ENCODE measurements around the gene NUP210L. TPM values are rescaled to one million over a fixed set of nuclear protein-coding genes. Genes with fewer than 3 reads are reported as not detected.

NUP210L gene
- total and polyA plus RNA-seq, 9 of the 15 experiments (the other 6 are each of a cell fraction or from before 2014, with no cell fraction given) = 0.01 to 0.04 TPM; not detected in 7

DNA sequence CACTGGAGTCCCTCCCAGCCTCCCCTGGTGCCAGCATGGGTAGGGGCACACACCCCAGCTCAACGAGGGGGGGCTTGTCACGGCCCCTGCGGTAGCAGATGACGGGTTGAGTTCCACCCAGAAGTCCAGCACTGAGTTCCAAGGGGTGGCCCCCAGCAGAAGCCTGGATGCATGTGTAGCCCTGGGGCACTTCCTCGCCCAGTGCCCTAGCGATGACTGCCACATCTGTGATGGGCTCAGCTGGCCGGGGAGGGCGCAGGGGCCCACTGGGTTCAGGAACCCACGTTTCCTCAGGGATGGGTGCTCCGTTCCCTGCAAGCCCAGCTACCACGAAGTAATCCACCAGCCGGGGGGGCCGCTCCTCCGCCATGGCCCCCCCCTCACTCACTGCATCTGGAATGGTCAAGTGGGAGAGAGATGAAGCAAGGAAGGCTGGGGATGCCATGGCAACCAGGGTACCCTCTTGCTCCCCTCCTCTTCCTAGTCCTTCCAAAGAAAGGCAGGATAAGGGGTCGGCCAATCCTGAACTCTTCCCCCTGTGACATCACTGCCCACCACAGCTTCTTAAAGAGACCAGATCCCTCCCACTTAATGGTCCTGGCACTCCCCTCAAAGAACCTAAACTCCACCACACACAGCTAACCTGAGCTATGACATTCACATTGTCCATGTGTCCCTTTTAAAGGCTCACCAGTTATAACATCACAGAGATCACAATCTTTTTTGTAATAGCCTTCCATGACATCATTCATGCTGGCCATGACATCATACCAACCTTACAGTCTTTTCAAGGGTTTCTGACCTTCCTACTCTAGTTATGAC is 210.7 kb downstream of the NUP210L start:
- BruUV-seq (replicated peaks) = no TSS peak
- Histone ChIP-seq H3K9ac (ENCODE audit: insufficient read depth in 1 of 2, low read depth in 2 of 2, low read length in 2 of 2) (peak overlapping the region; percentile 38 to 88), H2AFZ (ENCODE audit: low read depth, low read length) (no peak overlapping the region), H3K27me3 (ENCODE audit: control insufficient read depth in 2 of 2, insufficient read depth in 2 of 2, low read length in 2 of 2) (no peaks in the 10 kb centered on the region), H3K9me1 (ENCODE audit: control insufficient read depth, insufficient read depth, low read length) (no peaks in the 10 kb centered on the region), H4K20me1 (replicated peaks; ENCODE audit: control insufficient read depth, insufficient read depth, low read length) (no peaks in the 10 kb centered on the region), H3K79me2 (ENCODE audit: control insufficient read depth, insufficient read depth, low read length) (peaks cover 29% of the 10 kb centered on the region), H3K4me3 (peak overlapping the region; percentile 99), H3K36me3 (ENCODE audit: control insufficient read depth, insufficient read depth, low read length) (peaks cover 74% of the 10 kb centered on the region), H3K27ac (ENCODE audit: extremely low read depth, low read depth, low read length) (peak overlapping the region; percentile 85), H3K4me2 (ENCODE audit: insufficient read depth, low read length) (peak overlapping the region; percentile 98), H3K9me3 (replicated peaks; ENCODE audit: control insufficient read depth, insufficient read depth, low read depth, low read length) (no peaks in the 10 kb centered on the region), H3K4me1 (replicated peaks in 1 of 2; ENCODE audit: control insufficient read depth in 2 of 2, insufficient read depth in 2 of 2, low read length in 2 of 2) (peaks cover 12 to 32% of the 10 kb centered on the region in 2 experiments; a peak in 4 of 5 replicates)
- DNase-seq (ENCODE audit: extremely low read depth in 1 of 4, low spot score in 3 of 4) (peak in 2 of 4 experiments; percentile 29 to 41), ATAC-seq (no peak), FAIRE-seq (no peak)
- ChIA-PET POLR2A (interaction anchor here (0.6 to 5.5 kb wide), 9 partner anchors 10 to 47 kb away, joined by 3 to 39 read pairs (median 6); partner anchors contain the start of genes CREB3L4, CRTC2, JTB and RPS27), CTCF (ENCODE audit: low intra/inter-chr PET ratio) (no interaction called here)
- intact Hi-C loops (cut with micrococcal nuclease) (no loop called here), in situ Hi-C loops (cut with MboI) (no loop called here)
- WGBS (ENCODE audit: insufficient coverage, low coverage, missing lambda C conversion rate) = 84% methylated on average over 12 of the region's 15 CpGs
- TF ChIP-seq, protein P1, sequence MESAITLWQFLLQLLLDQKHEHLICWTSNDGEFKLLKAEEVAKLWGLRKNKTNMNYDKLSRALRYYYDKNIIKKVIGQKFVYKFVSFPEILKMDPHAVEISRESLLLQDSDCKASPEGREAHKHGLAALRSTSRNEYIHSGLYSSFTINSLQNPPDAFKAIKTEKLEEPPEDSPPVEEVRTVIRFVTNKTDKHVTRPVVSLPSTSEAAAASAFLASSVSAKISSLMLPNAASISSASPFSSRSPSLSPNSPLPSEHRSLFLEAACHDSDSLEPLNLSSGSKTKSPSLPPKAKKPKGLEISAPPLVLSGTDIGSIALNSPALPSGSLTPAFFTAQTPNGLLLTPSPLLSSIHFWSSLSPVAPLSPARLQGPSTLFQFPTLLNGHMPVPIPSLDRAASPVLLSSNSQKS (CRISPR knock-in tag; IDR thresholded peaks at IDR 0.05) = no peak
- no peak for TF ChIP-seq JUND (IDR thresholded peaks at IDR 0.05; ENCODE audit: borderline replicate concordance, low read depth, low read length)
- TF ChIP-seq JUND (tag; IDR thresholded peaks at IDR 0.05; ENCODE audit: borderline replicate concordance, low read depth, low read length) = peak; percentile 35; the same call in 1 of the 3 replicates
- TF ChIP-seq, protein P2, sequence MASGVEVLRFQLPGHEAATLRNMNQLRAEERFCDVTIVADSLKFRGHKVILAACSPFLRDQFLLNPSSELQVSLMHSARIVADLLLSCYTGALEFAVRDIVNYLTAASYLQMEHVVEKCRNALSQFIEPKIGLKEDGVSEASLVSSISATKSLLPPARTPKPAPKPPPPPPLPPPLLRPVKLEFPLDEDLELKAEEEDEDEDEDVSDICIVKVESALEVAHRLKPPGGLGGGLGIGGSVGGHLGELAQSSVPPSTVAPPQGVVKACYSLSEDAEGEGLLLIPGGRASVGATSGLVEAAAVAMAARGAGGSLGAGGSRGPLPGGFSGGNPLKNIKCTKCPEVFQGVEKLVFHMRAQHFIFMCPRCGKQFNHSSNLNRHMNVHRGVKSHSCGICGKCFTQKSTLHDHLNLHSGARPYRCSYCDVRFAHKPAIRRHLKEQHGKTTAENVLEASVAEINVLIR (CRISPR knock-in tag; IDR thresholded peaks at IDR 0.05) = peak; percentile 58; the same call in 1 of the 2 replicates
- no peak for TF ChIP-seq ETV1 (tag; conservative IDR thresholded peaks at IDR 0.05; ENCODE audit: low read depth)
- 0 out of 2 replicates have a peak, but pooled peaks have one; percentile 9 for TF ChIP-seq POLR2AphosphoS5 (IDR thresholded peaks at IDR 0.05; ENCODE audit: control insufficient read depth, insufficient read depth, low read depth, low read length)
- no peak for TF ChIP-seq ZFP1 (CRISPR knock-in tag; IDR thresholded peaks at IDR 0.05)
- no peak for TF ChIP-seq ZNF778 (CRISPR knock-in tag; IDR thresholded peaks at IDR 0.05)
- TF ChIP-seq TARDBP (IDR thresholded peaks at IDR 0.05) = peak; percentile 42; the same call in 1 of the 2 replicates
- TF ChIP-seq PML (IDR thresholded peaks at IDR 0.05; ENCODE audit: low read length) = 0 out of 2 replicates have a peak, but pooled peaks have one; percentile 17
- peak; percentile 90 for TF ChIP-seq NCOA1 (IDR thresholded peaks at IDR 0.05; ENCODE audit: low read depth)
- no peak for TF ChIP-seq ETV6 (IDR thresholded peaks at IDR 0.05; ENCODE audit: borderline replicate concordance in 1 of 2, low read depth in 2 of 2, low read length in 1 of 2)
- no peak for TF ChIP-seq ETV6 (CRISPR knock-in tag; IDR thresholded peaks at IDR 0.05; ENCODE audit: borderline replicate concordance)
- peak; percentile 93 for TF ChIP-seq CREB1 (IDR thresholded peaks at IDR 0.05)
- TF ChIP-seq CREB1 (CRISPR knock-in tag; IDR thresholded peaks at IDR 0.05) = peak; percentile 86
- no peak for TF ChIP-seq ZNF668 (CRISPR knock-in tag; IDR thresholded peaks at IDR 0.05)
- no peak for TF ChIP-seq MBD2 (IDR thresholded peaks at IDR 0.05; ENCODE audit: borderline replicate concordance, low read depth)
- TF ChIP-seq, protein P3, sequence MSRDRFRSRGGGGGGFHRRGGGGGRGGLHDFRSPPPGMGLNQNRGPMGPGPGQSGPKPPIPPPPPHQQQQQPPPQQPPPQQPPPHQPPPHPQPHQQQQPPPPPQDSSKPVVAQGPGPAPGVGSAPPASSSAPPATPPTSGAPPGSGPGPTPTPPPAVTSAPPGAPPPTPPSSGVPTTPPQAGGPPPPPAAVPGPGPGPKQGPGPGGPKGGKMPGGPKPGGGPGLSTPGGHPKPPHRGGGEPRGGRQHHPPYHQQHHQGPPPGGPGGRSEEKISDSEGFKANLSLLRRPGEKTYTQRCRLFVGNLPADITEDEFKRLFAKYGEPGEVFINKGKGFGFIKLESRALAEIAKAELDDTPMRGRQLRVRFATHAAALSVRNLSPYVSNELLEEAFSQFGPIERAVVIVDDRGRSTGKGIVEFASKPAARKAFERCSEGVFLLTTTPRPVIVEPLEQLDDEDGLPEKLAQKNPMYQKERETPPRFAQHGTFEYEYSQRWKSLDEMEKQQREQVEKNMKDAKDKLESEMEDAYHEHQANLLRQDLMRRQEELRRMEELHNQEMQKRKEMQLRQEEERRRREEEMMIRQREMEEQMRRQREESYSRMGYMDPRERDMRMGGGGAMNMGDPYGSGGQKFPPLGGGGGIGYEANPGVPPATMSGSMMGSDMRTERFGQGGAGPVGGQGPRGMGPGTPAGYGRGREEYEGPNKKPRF (IDR thresholded peaks at IDR 0.05; ENCODE audit: low read depth, low read length) = no peak
- no peak for TF ChIP-seq HSF4 (CRISPR knock-in tag; IDR thresholded peaks at IDR 0.05; ENCODE audit: borderline replicate concordance)

Data from K562 (cell line).